ENCODE data around the gene SLC25A1. TPM values are rescaled to one million over a fixed set of nuclear protein-coding genes. Genes with fewer than 3 reads are reported as not detected.
"Not testable (repeated sequence)": the region's sequence is repeated elsewhere in the genome, so short reads cannot be mapped to it uniquely, and the experiment has no call there.

SLC25A1 gene
- polyA plus RNA-seq, 4 donors: 75.2 to 91.3 (median 84.2) TPM

DNA sequence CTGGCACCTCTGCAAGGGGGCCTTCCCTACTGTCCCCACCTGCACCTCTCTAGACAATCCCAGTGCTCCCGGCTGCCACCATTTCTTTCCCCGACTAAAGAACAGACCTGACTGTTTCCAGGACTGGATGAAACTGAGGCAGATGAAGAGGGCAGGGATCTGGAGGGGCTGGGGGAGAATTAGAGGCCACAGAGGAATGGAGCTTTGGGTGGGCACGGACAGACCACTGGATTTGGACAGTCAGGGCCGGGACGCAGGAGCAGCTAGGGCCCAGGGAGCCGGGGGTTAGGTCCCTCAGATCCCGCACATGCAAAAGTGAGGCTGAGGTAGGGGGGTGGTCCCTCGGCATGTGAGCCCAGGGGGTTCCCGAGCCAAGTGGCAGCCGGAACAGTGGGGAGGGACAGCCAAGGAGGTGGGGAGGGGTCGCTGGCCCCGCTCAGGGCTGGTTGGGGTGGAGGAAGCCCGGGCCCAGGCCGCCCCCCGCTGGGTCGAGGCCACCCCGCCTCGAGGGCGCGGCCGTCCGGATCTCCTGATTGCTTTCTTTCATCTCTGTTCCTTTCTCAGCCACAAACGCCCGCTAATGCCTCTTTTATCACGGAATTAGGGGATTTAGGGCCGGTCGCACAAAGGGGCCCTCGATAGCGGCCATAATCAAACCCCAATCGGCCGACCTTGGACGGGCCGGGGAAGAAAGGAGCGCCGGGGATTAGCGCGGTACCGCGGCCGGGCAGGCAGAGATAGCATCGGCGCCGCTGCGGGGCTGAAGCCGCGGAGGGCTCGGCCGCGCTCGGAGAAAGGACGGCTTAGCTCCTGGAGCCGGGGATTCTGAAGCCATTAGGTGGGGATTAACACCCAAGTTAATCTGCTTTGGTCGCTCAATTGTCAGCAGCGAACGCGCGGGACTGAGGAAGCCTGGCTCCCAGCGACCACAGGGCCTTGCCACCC lies 9.3 kb downstream of the SLC25A1 start:
- DNase-seq (ENCODE audit: low read depth in 4 of 4, low spot score in 2 of 4): no peak

DNA sequence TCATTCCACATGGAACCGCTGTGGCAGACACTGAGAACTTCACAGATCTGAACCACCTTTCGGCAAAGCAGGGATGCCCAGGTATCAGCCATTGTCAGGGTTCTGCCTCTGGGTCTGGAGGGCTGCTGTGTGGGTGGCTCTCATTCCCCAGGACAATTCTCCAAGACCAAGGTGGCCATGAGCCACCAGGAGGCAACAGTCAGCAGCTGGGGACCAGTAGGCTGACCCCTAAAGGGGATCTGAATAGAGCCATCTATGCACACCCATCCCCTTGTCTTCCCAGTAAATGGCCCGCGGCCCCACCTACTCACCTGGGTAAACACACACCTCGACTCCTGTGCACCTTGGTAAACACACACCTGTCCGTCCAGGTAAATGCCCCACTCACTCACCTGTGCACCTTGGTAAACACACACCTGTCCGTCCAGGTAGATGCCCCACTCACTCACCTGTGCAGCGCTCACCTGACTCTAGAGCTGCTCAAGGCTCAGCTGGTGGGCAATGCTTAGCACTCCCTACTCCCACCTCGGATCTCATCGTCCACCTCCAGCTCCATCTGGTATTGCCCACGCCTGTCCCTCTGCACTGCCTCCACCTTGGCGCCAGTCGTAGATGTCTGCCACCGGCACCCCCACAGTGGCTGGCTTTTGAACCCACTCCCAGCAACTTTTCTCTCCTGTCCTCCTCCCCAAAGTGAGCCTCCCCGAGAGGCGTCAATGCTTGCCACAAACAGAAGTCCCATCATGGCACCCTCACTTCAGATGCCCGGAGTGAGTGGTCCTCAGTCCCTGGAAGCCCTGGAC lies 10.2 kb downstream of the SLC25A1 start:
- no peak for DNase-seq (ENCODE audit: low read depth in 4 of 4, low spot score in 2 of 4)

DNA sequence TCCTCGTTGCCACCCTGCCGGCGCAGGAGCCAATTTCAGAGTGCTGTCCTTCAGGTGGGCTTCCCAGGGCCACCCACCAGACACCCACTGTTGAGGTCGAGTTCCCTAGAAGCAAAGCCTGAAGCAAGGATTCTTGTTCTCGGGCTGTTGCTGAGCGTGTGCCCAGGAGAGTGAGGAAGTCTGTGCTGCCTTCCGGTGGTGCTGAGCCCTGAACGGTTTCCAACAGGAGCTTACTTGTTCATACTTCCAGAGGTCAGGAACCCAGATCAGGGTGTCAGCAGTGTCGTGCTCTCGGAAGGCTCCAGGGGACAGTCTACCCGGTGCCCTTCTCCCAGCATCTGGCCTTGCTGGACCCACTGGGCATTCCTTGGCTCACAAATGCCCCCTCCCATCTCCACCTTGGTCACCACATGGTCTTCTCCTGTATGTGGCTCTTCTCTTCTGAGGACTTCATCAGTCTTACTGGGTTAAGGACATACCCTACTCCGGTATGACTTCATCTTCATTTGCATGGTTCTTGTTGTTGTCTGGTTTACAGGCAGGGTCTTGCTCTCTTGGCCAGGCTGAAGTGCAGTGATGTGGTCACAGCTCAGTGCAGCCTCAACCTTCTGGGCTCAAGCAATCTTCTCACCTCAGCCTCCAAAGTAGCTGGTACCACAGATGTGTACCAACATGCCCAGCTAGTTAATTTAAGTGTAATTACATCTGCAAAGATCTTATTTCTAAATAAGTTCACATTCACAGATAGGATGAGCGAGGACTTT lies 11.2 kb downstream of the SLC25A1 start:
- no peak for DNase-seq (ENCODE audit: low read depth in 4 of 4, low spot score in 2 of 4)

DNA sequence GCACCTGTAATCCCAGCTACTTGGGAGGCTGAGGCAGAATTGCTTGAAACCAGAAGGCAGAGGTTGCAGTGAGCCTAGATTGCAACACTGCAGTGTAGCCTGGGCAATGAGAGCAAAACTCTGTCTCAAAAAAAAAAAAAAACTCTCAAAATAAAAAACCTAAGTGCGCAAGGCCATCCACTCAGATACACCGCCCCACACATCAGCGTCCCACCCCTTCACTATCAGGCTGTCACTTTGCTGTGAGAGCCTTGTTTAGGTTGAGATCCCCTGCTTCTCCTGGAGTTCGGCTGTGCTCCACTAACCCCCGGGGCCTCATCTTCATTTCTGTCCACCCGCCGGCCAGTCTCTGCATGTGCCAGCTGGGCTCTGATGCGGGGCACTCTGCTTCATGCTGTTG lies 12.1 kb downstream of the SLC25A1 start:
- no peak for DNase-seq (ENCODE audit: low read depth in 4 of 4, low spot score in 2 of 4)

DNA sequence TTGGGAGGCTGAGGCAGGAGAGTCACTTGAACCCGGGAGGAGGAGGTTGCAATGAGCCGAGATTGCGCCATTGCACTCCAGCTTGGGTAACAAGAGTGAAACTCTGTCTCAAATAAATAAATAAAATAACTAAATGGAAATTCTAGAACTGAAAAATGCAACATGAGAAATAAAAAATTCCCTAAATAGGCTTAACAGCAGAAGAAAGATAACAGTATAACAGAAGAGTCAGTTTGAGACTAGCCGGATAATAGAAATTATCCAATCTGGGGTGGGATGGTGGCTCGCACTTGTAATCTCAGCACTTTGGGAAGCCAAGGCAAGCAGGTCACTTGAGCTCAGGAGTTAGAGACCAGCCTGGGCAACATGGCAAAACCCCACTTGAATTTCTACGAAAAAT lies 14.1 kb downstream of the SLC25A1 start:
- no peak for DNase-seq (ENCODE audit: low read depth in 4 of 4, low spot score in 2 of 4)

DNA sequence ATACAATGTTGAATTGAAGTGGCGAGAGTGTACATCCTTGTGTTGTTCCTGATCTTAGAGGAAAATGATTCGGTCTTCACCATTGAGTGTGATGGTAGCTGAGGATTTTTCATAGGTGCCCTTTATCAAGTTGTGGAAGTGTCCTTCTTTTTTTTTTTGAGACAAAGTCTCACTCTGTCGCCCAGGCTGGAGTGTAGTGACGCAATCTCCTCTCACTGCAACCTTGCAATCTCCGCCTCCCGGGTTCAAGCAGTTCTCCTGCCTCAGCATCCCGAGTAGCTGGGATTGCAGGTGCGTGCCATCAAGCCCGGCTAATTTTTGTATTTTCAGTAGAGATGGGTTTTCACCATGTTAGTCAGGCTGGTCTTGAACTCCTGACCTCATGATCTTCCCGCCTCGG lies 19.9 kb downstream of the SLC25A1 start:
- DNase-seq (ENCODE audit: low read depth in 4 of 4, low spot score in 2 of 4): not testable (repeated sequence)

DNA sequence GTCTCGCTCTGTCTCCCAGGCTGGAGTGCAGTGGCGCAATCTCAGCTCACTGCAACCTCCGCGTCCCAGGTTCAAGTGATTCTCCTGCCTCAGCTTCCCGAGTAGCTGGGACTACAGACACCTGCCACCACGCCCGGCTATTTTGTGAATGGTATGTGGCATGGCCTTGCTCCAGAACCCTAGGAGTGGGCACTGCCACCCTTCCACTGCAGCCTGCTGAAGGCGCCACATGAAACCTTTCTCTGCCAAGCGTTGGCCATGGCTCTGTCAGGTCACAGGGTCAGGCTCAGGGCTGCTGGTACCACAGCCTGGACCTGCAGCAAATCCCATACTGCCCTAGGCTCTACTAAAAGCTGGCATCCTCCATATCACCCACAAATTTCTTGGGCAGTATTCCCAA lies 22.4 kb downstream of the SLC25A1 start:
- DNase-seq (ENCODE audit: low read depth in 4 of 4, low spot score in 2 of 4): not testable (repeated sequence)

DNA sequence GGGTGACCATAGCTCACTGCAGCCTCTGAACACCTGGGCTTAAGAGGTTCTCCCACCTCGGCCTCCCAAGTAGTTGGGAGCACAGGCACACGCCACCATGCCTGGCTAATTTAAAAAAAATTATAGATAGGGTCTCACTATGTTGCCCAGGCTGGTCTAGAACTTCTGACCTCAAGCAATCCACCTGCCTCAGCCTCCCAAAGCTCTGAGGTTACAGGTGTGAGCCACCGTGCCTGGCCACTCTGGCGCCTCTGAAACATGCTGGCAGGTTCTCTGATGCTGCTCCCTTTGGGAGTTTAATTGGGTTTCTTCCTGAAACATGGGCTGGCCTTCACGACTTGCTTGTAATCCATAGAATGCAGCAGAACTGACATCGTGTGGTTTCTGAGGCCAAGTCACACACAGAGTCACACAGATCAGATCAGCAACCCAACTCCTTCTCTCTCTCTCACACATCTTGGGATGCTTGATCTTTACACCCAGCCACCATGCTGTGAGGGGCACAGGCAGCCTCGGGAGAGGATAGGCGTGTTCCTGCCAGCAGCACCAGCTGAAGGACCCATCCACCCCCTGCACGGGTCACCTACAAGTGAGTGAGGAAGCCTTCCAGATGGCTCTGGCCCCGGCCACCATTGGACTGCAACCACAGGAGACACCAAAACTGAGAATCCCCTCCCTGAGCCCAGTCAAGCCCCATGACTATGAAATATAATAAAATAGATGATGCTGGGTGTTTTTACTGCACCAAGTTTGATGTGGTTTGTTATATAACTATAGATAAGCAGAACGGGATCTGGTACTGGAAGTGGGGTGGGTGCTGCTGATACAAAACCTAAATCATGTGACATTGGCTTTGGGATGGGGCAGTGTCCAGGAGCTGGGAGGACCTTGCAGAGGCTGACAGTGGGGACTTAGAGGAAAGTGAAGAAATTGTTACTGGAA lies 25.3 kb downstream of the SLC25A1 start:
- DNase-seq (ENCODE audit: low read depth in 4 of 4, low spot score in 2 of 4): no peak

DNA sequence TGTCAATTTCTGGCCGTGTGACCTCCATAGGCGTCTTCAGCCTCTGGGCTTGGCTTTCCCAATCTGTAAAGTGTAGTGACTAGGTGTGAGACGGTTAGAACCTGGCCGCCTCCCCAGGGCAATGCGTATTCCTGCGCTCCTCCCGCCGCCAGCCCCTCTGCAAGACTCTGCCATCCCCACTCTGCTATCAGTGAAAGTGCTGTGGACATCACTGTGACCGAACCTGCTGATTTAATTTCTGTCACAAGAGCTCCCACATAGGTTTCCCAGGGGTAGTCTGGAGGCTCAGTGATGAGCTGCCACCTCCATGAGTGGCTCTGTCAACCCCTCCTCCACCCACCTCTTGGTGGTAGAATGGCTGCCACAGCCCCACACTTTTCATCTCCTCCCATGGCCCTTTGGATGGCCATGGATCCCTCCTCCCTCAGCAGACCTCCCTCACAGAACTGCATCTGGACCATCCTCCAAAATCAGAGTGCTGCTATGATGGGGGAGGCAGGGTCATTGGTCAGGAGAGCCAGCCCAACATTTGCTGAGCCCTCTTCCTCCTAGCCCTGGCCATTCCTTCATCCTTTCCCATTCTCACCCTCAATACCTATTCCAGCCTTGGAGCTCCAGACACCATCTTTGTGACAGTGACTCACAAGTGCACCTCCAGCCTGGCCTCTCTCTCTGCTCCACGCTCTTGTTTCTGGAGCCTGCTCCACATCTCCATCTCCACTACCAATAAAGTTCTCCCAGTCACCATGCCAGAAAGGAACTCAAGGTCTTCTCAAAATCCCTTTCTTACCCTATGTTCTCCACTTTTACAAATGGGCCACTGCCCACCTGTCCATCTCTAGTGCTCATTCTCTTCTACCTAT lies 27.0 kb downstream of the SLC25A1 start:
- DNase-seq (ENCODE audit: low read depth in 4 of 4, low spot score in 2 of 4): no peak

DNA sequence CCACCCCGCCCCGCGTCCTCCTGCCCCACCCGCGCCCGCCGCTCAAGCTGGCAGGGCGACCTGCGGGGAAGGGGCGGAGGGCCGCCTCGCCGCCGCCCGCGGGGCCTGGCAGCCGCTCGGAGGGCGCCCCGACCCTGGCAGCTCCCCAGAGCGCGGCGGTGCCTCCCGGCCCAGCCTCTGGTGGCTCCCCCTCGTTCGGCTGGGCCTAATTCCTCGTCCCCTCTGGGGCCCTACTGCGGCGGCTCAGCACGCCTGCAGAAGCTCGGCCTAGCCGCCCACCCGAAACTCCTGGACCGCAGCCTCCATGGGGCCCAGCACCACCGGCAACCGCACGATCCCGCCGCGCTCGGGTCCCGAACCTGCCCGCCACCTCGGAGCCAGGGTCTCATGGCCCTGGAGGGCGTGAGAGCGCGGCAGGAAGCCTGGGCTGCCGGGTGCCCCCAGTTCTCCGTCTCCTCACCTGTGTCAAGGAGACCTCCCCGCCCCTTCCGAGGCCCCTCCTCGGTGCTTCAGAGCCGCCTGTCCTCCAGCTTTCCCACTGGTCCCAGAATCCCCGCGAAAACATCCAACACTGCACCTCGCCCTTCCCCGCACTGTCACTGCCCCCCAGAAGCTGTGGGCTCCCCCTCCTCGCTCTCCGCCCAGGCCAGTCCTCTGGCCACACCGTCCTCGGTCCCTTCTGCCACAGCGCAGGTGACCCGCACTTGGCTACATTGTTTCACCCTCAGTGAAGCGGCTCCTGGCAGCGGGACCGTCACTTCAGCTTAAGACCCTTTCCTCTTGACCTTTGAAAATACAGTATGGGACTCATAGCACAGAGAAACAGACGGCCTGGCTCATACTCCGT lies 27.8 kb downstream of the SLC25A1 start:
- DNase-seq (ENCODE audit: low read depth in 4 of 4, low spot score in 2 of 4): no peak

DNA sequence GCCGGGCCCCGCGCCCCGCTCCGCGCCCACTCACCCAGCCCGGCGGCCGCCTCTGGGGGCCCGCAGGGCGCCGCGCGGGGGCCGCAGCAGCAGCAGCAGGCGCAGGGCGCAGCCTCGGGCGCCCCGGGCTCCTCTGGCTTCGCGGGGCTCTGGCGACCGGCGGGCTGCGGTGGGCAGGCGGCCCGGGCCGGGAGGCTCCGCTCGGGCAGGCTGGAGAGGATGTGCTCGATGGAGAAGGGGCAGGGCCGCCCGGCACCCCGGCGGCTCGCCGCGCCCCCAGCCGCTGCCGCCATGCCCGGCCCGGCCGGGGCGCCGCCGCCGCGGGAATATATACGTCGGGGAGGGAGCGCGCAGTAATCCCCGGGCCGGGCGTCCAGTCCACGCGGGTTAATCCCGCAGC lies 28.5 kb downstream of the SLC25A1 start, which contains the start of gene GSC2:
GSC2 (minus strand) TSS at position 302 of the 400 bp plus-strand sequence; CDS start at position 293, 9 bp downstream.
- DNase-seq (ENCODE audit: low read depth in 4 of 4, low spot score in 2 of 4): no peak

DNA sequence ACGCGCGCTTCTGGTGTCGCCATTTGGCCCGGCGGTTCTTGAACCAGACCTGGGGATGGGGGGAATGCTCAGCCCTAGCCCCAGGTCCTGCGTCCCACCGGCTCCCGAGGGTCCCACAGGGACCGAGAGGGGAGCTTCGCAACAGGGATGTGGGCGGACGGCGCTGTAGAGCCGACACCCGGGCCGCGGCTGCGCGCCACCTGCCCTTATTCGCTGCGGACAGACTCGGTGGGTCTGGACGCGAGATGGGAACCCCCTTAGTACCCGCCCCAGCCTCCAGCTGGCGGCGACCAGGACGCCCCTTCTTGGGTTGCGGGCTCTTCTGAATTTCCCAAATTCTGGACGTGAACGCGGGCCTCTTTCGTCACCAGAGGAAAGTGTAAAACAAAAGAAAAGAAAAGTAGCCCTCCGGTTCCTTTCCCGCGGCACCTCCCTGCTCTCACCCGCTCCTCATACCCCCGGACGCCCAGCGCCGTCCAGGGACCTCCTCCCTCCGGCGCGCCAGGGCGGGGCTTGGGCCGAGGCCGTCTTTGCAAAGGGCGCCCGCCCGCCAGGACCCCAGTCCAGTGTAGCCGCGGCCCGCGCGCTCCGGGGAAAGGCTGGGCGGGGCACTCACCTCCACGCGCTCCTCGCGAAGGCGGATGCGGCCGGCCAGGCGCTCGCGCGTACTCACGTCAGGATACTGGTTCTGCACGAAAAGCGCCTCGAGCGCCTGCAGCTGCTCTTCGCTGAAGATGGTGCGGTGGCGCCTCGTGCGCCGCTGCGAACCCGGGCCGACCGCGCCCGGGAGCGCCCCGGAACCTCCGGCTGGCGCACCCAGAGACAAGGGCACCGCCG lies 29.3 kb downstream of the SLC25A1 start:
- DNase-seq (ENCODE audit: low read depth in 4 of 4, low spot score in 2 of 4): no peak

DNA sequence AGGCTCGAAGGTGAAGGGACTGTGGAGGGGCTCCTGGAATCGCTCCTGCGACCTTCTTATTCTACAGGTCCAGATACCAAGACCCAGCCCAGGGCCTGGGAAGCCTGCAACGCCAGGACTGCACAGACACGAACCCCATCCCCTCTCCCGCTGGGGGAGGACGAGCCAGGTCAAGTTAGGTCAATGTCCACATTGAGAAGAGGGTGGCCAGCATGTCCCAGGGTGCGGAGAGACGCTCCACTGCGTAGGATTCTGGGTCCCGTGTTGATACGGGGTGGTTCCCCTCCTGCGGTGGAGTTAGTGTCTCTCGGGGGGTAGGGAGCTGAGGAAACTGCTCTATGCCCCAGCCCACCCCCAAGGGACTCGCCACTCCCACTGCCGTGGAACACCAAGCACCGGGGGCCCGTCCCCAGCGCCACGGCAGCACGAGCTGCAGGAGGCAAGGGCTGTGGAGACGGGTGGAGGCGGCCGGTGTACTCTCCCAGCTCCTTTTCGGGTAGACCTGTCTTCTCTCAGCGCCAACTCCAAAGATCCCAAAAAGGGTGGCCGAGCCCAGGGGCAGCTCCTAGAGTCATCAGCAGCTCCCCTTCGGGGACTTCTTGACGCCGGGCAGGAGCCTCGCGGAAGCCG lies 30.0 kb downstream of the SLC25A1 start:
- DNase-seq (ENCODE audit: low read depth in 4 of 4, low spot score in 2 of 4): no peak

DNA sequence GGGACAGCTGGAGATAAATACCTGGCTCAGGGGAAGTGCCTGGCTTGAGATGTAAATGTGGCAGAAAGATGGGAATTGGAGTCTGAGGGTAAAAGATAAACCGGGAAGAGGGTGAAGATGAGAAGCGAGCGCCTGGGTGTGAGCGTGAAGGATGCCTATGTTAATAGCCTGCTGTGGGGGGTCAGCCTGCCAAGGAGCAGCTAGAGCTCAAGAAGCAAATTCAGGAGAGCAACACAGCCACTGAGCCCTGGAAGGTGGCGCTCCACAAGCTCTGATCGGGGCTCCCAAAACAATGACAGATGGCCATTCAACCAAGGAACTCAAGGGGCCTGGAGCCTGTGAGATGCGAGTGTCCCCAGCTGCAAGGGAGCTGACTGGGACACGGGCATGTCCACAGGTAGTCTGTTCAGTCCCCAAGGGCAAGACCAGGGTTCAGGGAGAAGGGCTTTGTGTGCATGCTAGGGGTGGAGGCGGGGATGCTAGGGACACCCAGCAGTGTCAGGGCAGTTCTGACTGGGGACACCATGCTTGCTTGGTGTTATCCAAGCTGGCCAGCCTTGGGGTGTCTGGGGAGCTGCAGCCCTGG lies 31.2 kb downstream of the SLC25A1 start:
- DNase-seq (ENCODE audit: low read depth in 4 of 4, low spot score in 2 of 4): no peak

DNA sequence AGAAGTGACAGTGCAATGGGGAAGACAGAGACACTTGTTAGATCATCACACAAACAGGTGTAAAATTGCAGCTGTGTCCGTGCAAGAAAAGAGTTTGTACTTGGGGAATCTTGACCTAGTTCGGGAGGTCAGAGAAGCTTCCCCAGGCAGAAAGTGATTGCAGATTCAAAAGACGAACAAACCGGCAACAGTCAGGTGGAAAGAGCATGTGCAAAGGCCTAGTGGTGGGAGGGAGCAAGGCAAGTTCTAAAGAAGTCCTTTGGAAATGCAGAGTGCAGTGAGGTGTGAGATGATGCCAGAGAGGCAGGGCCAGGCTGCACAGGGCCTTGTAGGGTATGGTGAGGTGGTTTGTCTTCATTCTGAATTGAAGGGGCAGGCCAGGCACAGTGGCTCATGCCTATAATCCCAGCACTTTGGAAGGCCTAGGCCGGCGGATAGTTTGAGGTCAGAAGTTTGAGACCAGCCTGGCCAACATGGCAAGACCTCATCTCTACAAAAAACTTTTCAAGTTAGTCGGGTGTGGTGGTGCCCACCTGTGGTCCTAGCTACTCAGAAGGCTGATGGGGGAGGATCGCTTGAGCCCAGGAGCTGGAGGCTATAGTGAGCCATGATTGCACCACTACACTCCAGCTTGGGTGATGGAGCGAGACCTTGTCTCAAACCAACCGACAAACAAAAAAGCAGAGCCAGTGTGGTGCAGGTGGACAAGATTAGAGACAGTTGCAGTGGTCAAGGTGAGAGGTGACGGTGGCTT lies 32.1 kb downstream of the SLC25A1 start:
- DNase-seq (ENCODE audit: low read depth in 4 of 4, low spot score in 2 of 4): no peak

Data from left renal cortex interstitium (tissue), 4 donors.